ENCODE measurements around the gene ZMYND8. TPM values are rescaled to one million over a fixed set of nuclear protein-coding genes. Genes with fewer than 3 reads are reported as not detected.

ZMYND8 gene
- total and polyA plus RNA-seq, 10 of the 15 experiments (the other 5 are each of a cell fraction or from before 2014, with no cell fraction given), result 12.9 to 54.8 (median 23.1) TPM

- Histone ChIP-seq H4K20me1 (ENCODE audit: control insufficient read depth, insufficient read depth) (no peaks in the 10 kb centered on the region), H3K79me2 (ENCODE audit: control insufficient read depth, insufficient read depth, low read length) (no peaks in the 10 kb centered on the region), H3K9ac (ENCODE audit: control insufficient read depth, insufficient read depth, low read length) (no peak overlapping the region), H3K27ac (ENCODE audit: control insufficient read depth, insufficient read depth) (no peak overlapping the region), H3K9me3 (replicated peaks; ENCODE audit: control insufficient read depth, insufficient read depth, low read length) (no peaks in the 10 kb centered on the region), H3K36me3 (ENCODE audit: control insufficient read depth in 2 of 2, insufficient read depth in 2 of 2, low read length in 1 of 2) (peaks cover 14 to 26% of the 10 kb centered on the region in 2 experiments), H3K4me1 (ENCODE audit: control insufficient read depth, insufficient read depth, low read length) (no peaks in the 10 kb centered on the region), H3K4me2 (ENCODE audit: control insufficient read depth, insufficient read depth) (no peak overlapping the region), H3K4me3 (no peak overlapping the region), H3K27me3 (replicated peaks in 1 of 2; ENCODE audit: control insufficient read depth in 2 of 2, insufficient read depth in 2 of 2, low read length in 1 of 2) (no peaks in the 10 kb centered on the region), H2AFZ (ENCODE audit: control insufficient read depth, low read depth, low read length) (no peak overlapping the region)
- WGBS (ENCODE audit: insufficient coverage, insufficient replicate concordance, low lambda C conversion rate, missing lambda C conversion rate), result 54% methylated on average over 9 of the region's 9 CpGs
- no peak for DNase-seq (ENCODE audit: low read depth, low spot score)
- ChIA-PET RAD21 (ENCODE audit: unreplicated experiment) (interaction anchor here (0.6 kb wide), 1 partner anchor 175 kb away, joined by 3 read pairs; no protein-coding TSS in a partner anchor), SMC1A (ENCODE audit: uncharacterized antibody, unreplicated experiment) (interaction anchor here (0.6 to 2.1 kb wide), 4 partner anchors 9 to 485 kb away, joined by 3 to 20 read pairs (median 3); no protein-coding TSS in a partner anchor), CTCF (interaction anchor here (0.9 to 16.9 kb wide), 6 partner anchors 11 to 176 kb away, joined by 3 to 326 read pairs (median 10); no protein-coding TSS in a partner anchor), POLR2A (interaction anchor here (0.7 kb wide), 1 partner anchor 63 kb away, joined by 4 read pairs; no protein-coding TSS in a partner anchor)
- no TSS peak for BruUV-seq (replicated peaks)
- in situ Hi-C loops (cut with MboI) (no loop called here), intact Hi-C loops (cut with micrococcal nuclease; ENCODE audit: unreplicated experiment) (no loop called here)
- TF ChIP-seq SIN3A (IDR thresholded peaks at IDR 0.05; ENCODE audit: low read depth, low read length), result no peak
- no peak for TF ChIP-seq MYC (IDR thresholded peaks at IDR 0.05; ENCODE audit: insufficient read depth, insufficient read length, insufficient replicate concordance, low read length, severe bottlenecking)
- TF ChIP-seq MTA2 (IDR thresholded peaks at IDR 0.05; ENCODE audit: low read depth), result no peak
- no peak for TF ChIP-seq CBX5 (IDR thresholded peaks at IDR 0.05; ENCODE audit: low read depth)
- no peak for TF ChIP-seq BRCA1 (IDR thresholded peaks at IDR 0.05; ENCODE audit: low read depth, low read length)
- TF ChIP-seq POLR2A (IDR thresholded peaks at IDR 0.05; ENCODE audit: low read depth, low read length), result no peak
- TF ChIP-seq SUZ12 (IDR thresholded peaks at IDR 0.05; ENCODE audit: unreplicated experiment), result no peak
- TF ChIP-seq SRF (IDR thresholded peaks at IDR 0.05; ENCODE audit: low read depth in 2 of 2, low read length in 2 of 2), result no peak
- TF ChIP-seq ZBTB33 (IDR thresholded peaks at IDR 0.05), result no peak
- no peak for TF ChIP-seq NR2C2 (IDR thresholded peaks at IDR 0.05; ENCODE audit: borderline replicate concordance, control insufficient read depth, insufficient read length, low read depth)
- no peak for ATAC-seq
- FAIRE-seq, result no peak
Observed at GRCh38 chr20:47206962-47207641, 149.4 kb downstream of the ZMYND8 start.

Data from GM12878 (cell line).